HL-60 (cell line): ENCODE results near the gene RSAD2.

Experiments
- DNase-seq, 2 experiments: peaks; one replicate each; pipeline ENCODE4 v3.0.0-alpha.2; 2010 to 2020; ENCODE audit warnings: low read depth in 1 of 2, low spot score in 1 of 2
- H3K27ac ChIP-seq: fragments of 250-450 bp; sonication (Bioruptor Pico); replicated peaks from 2 replicates; pipeline ENCODE4 v1.5.1; 2020; ENCODE audit warnings: mild to moderate bottlenecking, moderate library complexity
- H3K27me3 ChIP-seq: fragments of 250-450 bp; sonication (Bioruptor Pico); 2 replicates; pipeline ENCODE4 v1.5.1; 2021; ENCODE audit warnings: mild to moderate bottlenecking, moderate library complexity; ENCODE audit not compliant: insufficient read depth, poor library complexity, severe bottlenecking
- H3K4me3 ChIP-seq: replicated peaks from 2 replicates; pipeline ENCODE4 v1.5.1; 2011; ENCODE audit warnings: mild to moderate bottlenecking, control low read depth, low read length; ENCODE audit not compliant: insufficient read depth
- CTCF ChIP-seq: IDR thresholded peaks from one replicate; pipeline ENCODE4 v1.5.1; 2011; ENCODE audit warnings: low read length, control low read depth, inconsistent platforms; ENCODE audit not compliant: insufficient read depth
- GABPA ChIP-seq: IDR thresholded peaks from 2 replicates; pipeline ENCODE4 v1.6.1; 2012; ENCODE audit warnings: low read depth
- POLR2AphosphoS5 ChIP-seq: IDR thresholded peaks from 2 replicates; pipeline ENCODE4 v1.6.1; 2012; ENCODE audit warnings: low read depth
- REST ChIP-seq: IDR thresholded peaks from 2 replicates; pipeline ENCODE4 v1.6.1; 2012; ENCODE audit warnings: low read depth; ENCODE audit not compliant: insufficient replicate concordance
- SPI1 ChIP-seq: IDR thresholded peaks from 2 replicates; pipeline ENCODE4 v1.6.1; 2012; ENCODE audit warnings: low read depth, mild to moderate bottlenecking, borderline replicate concordance

Gene RSAD2

GRCh38 chr2:6846967-6847681 lies 30.5 kb upstream of the RSAD2 start:
- H3K27me3 ChIP-seq = no peaks in the 10 kb centered on the region
- no peak overlapping the region for H3K27ac ChIP-seq
- DNase-seq = no peak
- TF ChIP-seq SPI1 = no peak
- TF ChIP-seq REST = no peak
- no peak for TF ChIP-seq CTCF
- TF ChIP-seq GABPA = no peak
- no peak for TF ChIP-seq POLR2AphosphoS5
- no peak overlapping the region for H3K4me3 ChIP-seq

- TF ChIP-seq SPI1 = no peak
- no peak for TF ChIP-seq REST
- no peak for TF ChIP-seq GABPA
- TF ChIP-seq CTCF = no peak
- TF ChIP-seq POLR2AphosphoS5 = no peak
- no peak overlapping the region for H3K27ac ChIP-seq
- DNase-seq = no peak
- no peaks in the 10 kb centered on the region for H3K27me3 ChIP-seq
- no peak overlapping the region for H3K4me3 ChIP-seq
These were observed 25.4 kb upstream of the RSAD2 start for GRCh38 chr2:6852195-6852594.

- Histone ChIP-seq H3K27ac (no peak overlapping the region), H3K27me3 (no peaks in the 10 kb centered on the region), H3K4me3 (no peak overlapping the region)
- no peak for DNase-seq
- TF ChIP-seq SPI1 = no peak
- TF ChIP-seq POLR2AphosphoS5 = no peak
- no peak for TF ChIP-seq REST
- no peak for TF ChIP-seq GABPA
- no peak for TF ChIP-seq CTCF
These were observed 23.2 kb upstream of the RSAD2 start for GRCh38 chr2:6854416-6854815.
